ENCODE data around the gene KIAA0586.

- TF ChIP-seq POLR2A (IDR thresholded peaks at IDR 0.05; ENCODE audit: insufficient read depth in 1 of 2, low read depth in 2 of 2, low read length in 2 of 2) (no peak), ZNF746 (CRISPR knock-in tag; IDR thresholded peaks at IDR 0.05) (no peak), ZNF839 (CRISPR knock-in tag; IDR thresholded peaks at IDR 0.05; ENCODE audit: borderline replicate concordance) (no peak), SIN3A (IDR thresholded peaks at IDR 0.05; ENCODE audit: borderline replicate concordance, low read depth, low read length) (no peak), ASH2L (IDR thresholded peaks at IDR 0.05; ENCODE audit: insufficient read length, low read depth, low read length) (no peak), TCF12 (IDR thresholded peaks at IDR 0.05) (no peak), TCF12 (CRISPR knock-in tag; IDR thresholded peaks at IDR 0.05) (no peak)
Measured at GRCh38 chr14:58464652-58465051, 37.1 kb downstream of the KIAA0586 start.

All from HepG2 (cell line).